Measurements from ENCODE around the gene MAMDC4.

The MAMDC4 gene

DNA sequence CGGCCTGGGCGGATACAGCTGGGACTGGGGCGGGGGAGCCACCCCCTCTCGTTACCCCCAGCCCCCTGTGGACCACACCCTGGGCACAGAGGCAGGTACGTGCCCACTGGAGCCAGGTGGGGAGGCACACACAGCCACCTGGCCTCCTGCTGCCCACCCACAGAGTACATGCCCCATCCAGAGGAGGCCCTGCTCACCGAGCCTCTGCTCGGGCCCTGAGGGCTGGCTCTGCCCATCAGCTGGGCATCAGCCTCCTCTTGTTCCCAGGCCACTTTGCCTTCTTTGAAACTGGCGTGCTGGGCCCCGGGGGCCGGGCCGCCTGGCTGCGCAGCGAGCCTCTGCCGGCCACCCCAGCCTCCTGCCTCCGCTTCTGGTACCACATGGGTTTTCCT is 6.3 kb downstream of the MAMDC4 start:
- no peak for DNase-seq (ENCODE audit: low read depth, low spot score)
- Histone ChIP-seq H3K4me3 (ENCODE audit: low read length) (no peak overlapping the region), H3K27me3 (ENCODE audit: control insufficient read depth, insufficient read depth, low read length) (no peaks in the 10 kb centered on the region), H3K36me3 (ENCODE audit: control insufficient read depth, insufficient read depth, low read length) (peaks cover 26% of the 10 kb centered on the region), H3K27ac (ENCODE audit: low read length) (no peak overlapping the region), H3K4me1 (ENCODE audit: control insufficient read depth, insufficient read depth, low read length) (no peaks in the 10 kb centered on the region), H3K9me3 (ENCODE audit: control insufficient read depth, insufficient read depth, low read length) (no peaks in the 10 kb centered on the region)
- WGBS (ENCODE audit: insufficient coverage, insufficient read length): no CpG with 5 or more reads among the region's 15 CpGs

DNA sequence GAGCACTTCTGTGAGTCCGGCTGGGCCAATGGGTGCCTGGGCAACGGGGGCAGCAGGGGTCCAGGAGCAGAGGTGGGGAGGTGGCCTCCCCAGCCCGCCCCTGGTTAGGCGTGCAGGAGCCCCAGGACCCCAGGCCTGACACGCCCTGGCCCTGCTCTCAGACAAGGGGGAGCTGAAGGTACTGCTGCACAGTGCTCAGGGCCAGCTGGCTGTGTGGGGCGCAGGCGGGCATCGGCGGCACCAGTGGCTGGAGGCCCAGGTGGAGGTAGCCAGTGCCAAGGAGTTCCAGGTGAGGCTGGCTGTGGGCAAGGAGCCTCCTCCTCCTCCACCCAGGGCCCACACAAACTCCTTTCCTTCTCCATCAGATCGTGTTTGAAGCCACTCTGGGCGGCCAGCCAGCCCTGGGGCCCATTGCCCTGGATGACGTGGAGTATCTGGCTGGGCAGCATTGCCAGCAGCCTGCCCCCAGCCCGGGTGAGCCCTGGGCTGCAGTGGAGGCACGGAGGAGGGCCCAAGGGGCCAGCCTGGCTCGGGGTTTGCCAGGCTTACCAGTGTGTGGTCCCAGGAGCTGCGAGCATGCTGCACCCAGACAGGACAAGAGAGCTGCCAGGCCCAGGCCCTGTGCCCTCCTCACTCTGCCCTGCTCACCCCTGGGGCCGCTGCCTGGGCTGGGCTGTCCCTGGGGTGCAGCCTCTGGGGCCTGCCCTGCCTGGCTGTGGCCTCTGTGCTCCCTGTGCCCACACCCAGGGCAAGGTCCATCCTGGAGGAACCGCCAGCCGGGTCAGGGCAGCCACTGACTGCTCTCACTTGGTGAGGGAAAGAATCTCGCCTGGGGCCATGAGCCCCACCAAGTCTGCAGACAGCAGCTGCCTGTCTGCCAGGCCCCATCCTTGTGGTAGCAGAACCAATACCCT is 7.0 kb downstream of the MAMDC4 start:
- DNase-seq (ENCODE audit: low read depth, low spot score): no peak
- no peak overlapping the region for H3K27ac ChIP-seq (ENCODE audit: low read length)
- H3K36me3 ChIP-seq (ENCODE audit: control insufficient read depth, insufficient read depth, low read length): peaks cover 31% of the 10 kb centered on the region
- no CpG with 5 or more reads among the region's 20 CpGs for whole genome bisulfite sequencing (ENCODE audit: insufficient coverage, insufficient read length)
- no peaks in the 10 kb centered on the region for H3K27me3 ChIP-seq (ENCODE audit: control insufficient read depth, insufficient read depth, low read length)
- H3K4me3 ChIP-seq (ENCODE audit: low read length): no peak overlapping the region
- no peaks in the 10 kb centered on the region for H3K4me1 ChIP-seq (ENCODE audit: control insufficient read depth, insufficient read depth, low read length)
- no peaks in the 10 kb centered on the region for H3K9me3 ChIP-seq (ENCODE audit: control insufficient read depth, insufficient read depth, low read length)

DNA sequence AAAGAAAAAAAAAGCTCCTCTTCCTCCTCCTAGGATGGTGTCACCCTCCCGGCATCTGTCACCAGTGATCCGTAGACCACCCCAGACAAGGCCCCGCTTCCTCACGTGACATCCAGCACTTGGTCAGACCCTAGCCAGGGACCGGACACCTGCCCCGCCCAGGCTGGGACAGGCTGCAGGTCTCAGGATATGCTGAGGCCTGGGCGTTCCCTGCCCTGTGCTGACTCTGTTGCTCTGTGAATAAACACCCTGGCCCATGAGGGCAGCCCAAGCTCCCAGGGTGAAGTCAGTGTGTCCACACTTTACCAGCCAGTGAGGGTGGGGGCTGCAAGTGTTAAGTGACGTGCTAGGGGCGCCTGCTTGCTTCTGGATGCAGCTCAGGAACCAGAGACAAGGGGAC is 8.4 kb downstream of the MAMDC4 start:
- Histone ChIP-seq H3K27ac (ENCODE audit: low read length) (no peak overlapping the region), H3K36me3 (ENCODE audit: control insufficient read depth, insufficient read depth, low read length) (peaks cover 31% of the 10 kb centered on the region)
- no CpG with 5 or more reads among the region's 9 CpGs for WGBS (ENCODE audit: insufficient coverage, insufficient read length)

DNA sequence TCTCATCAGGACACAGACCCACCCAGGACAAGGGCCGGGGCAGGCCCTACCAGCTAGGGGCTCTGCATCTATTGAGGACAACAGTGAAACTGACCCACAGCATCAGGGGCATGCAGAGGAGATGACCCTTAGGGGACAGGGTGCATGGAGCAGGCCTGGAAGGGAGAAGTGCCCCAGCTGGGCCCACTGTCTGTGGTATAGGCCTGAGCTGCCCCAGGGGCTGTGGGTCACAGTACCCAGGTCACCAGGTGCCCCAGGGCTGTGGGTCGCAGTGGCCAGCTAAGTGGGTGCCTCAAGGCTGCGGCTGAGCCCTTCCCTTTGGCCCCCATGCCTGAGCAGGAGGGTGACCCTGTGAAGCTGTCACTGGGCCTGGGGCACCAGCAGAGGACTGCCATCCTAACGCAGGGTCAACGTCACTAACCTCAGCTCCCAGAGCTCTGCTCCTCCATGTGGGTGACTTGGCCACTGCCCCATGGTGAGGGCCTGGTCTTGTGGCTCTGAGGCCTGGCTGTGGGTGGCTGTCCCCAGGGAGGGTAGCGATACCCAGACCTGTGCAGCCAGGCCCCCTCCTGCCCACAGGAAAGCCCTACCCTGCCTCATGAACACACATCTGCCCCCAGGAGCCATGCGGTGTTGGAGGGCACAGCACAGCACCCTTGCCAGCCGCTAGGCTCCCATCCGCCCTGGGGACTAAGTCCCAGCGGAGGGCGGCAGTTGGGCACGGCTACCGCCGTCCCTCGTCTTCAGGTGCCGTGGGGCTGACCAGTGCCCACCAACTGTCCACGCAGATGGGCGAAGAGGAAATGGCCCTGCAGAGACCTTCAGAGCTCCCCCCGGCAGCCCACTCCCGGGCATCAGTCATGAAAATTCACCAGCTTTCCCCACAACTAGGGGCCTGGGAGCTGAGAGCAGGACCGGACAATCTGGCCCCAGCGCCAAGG is 9.1 kb downstream of the MAMDC4 start:
- Histone ChIP-seq H3K27ac (ENCODE audit: low read length) (no peak overlapping the region), H3K27me3 (ENCODE audit: control insufficient read depth, insufficient read depth, low read length) (no peaks in the 10 kb centered on the region), H3K4me1 (ENCODE audit: control insufficient read depth, insufficient read depth, low read length) (peaks cover 2% of the 10 kb centered on the region; the same call in 1 of the 2 replicates), H3K4me3 (ENCODE audit: low read length) (no peak overlapping the region), H3K36me3 (ENCODE audit: control insufficient read depth, insufficient read depth, low read length) (peaks cover 31% of the 10 kb centered on the region), H3K9me3 (ENCODE audit: control insufficient read depth, insufficient read depth, low read length) (no peaks in the 10 kb centered on the region)
- no peak for DNase-seq (ENCODE audit: low read depth, low spot score)
- no CpG with 5 or more reads among the region's 22 CpGs for WGBS (ENCODE audit: insufficient coverage, insufficient read length)

More for the DNA sequence above, 8.4 kb downstream of the MAMDC4 start:
- Histone ChIP-seq H3K27me3 (ENCODE audit: control insufficient read depth, insufficient read depth, low read length) (no peaks in the 10 kb centered on the region), H3K4me3 (ENCODE audit: low read length) (no peak overlapping the region), H3K9me3 (ENCODE audit: control insufficient read depth, insufficient read depth, low read length) (no peaks in the 10 kb centered on the region), H3K4me1 (ENCODE audit: control insufficient read depth, insufficient read depth, low read length) (peaks cover 2% of the 10 kb centered on the region; the same call in 1 of the 2 replicates)
- no peak for DNase-seq (ENCODE audit: low read depth, low spot score)

DNA sequence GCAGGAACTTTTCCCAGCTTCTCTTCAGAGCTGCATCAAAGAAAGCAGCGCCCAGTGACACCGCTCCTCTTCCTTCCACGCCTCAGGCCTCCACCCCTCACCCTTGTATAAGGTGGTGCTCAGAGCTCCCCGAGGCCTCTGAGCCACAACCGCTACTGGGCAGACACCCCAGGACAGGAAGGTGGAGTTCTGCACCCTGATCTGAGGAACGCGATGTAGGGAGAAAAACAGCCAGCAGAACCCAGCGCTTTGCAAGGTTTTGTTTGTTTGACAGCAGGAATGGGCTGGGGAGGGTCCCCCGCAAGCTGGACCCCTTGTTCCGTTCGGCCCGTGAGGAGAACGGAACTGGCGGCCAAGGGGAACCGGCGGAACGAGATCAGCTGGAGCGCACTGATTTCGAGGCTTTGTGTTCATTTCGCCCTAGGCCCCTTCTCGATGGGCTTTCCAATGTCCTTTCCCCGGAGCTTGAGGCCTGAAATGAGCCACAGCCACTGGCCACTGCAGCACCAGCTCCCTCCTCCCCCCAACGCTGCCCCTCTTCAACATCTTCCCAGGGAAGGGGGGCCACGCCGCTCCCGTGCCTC is 9.8 kb downstream of the MAMDC4 start:
- no peak overlapping the region for H3K27ac ChIP-seq (ENCODE audit: low read length)
- H3K27me3 ChIP-seq (ENCODE audit: control insufficient read depth, insufficient read depth, low read length): no peaks in the 10 kb centered on the region
- peaks cover 2% of the 10 kb centered on the region; the same call in 1 of the 2 replicates for H3K4me1 ChIP-seq (ENCODE audit: control insufficient read depth, insufficient read depth, low read length)
- peaks cover 31% of the 10 kb centered on the region for H3K36me3 ChIP-seq (ENCODE audit: control insufficient read depth, insufficient read depth, low read length)
- H3K9me3 ChIP-seq (ENCODE audit: control insufficient read depth, insufficient read depth, low read length): no peaks in the 10 kb centered on the region
- H3K4me3 ChIP-seq (ENCODE audit: low read length): no peak overlapping the region
- no CpG with 5 or more reads among the region's 26 CpGs for WGBS (ENCODE audit: insufficient coverage, insufficient read length)
- DNase-seq (ENCODE audit: low read depth, low spot score): no peak

DNA sequence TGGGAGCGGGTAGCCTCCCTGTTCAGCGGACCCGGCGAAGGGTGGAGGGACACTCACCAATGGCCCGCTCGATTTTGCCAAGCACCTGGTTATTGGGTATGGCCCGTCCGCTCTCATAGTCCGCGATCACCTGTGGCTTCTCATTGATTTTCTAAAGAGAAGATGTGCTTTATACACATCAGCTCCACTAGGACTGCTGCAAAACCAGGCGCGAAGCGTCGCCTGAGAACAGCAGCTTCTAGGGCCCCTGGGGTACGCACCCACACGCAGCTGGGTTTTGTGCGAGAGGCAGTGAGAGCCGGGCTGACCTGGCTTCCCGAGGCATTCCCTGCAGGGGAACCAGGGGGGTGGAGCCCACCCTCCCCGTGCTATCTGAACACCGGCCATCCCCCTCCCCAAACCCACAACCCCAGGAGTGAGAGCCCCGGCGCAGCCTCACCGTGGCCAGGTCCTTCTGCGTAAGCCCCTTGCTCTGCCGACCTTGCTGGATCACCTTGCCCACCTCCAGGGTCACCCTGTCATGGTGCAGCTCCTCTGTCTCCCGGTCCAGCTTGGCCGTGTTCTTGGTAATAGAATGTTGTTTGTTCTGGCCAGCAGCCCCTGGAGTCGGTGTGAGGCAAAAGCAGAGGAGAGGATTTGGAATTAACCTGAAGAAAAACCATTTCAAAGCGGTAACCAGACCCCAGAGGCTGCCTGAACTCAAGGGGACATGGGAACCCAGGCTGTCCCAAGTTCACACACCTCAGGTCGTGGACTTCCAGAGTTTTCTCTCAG is 10.9 kb downstream of the MAMDC4 start:
- Histone ChIP-seq H3K9me3 (ENCODE audit: control insufficient read depth, insufficient read depth, low read length) (no peaks in the 10 kb centered on the region), H3K36me3 (ENCODE audit: control insufficient read depth, insufficient read depth, low read length) (peaks cover 31% of the 10 kb centered on the region), H3K27ac (ENCODE audit: low read length) (no peak overlapping the region), H3K4me3 (ENCODE audit: low read length) (no peak overlapping the region), H3K4me1 (ENCODE audit: control insufficient read depth, insufficient read depth, low read length) (peaks cover 2% of the 10 kb centered on the region; the same call in 1 of the 2 replicates), H3K27me3 (ENCODE audit: control insufficient read depth, insufficient read depth, low read length) (no peaks in the 10 kb centered on the region)
- WGBS (ENCODE audit: insufficient coverage, insufficient read length): no CpG with 5 or more reads among the region's 31 CpGs
- DNase-seq (ENCODE audit: low read depth, low spot score): no peak

DNA sequence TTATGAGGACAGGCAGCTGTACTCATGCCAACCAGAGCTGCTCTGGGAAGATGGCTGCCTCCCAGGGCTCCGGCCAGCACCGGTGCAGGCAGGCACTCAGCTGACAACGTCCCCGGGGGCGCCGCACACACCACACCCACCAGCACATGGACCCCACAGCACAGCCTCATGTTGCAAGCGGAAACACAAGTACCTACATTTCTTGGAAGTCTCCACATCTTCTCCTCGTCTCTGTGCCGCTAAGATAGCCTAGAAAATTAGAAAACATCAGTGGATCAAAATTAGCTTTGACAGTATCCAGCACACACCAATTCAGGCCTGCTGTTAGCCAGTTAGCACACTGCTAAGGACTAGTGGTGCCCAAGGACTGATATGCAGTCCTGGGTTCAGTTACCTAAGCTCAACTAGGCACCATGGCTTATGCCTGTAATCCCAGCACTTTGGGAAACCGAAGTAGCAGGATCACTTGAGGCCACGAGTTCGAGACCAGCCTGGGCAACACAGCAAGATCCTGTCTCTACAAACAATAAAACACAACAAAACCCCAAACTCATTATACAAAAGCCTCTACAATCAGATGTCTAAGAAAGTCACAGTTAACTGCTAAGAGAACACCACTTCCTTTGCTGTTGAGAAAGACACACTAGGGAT is 11.6 kb downstream of the MAMDC4 start:
- no peaks in the 10 kb centered on the region for H3K27me3 ChIP-seq (ENCODE audit: control insufficient read depth, insufficient read depth, low read length)
- no peak overlapping the region for H3K4me3 ChIP-seq (ENCODE audit: low read length)
- H3K4me1 ChIP-seq (ENCODE audit: control insufficient read depth, insufficient read depth, low read length): peaks cover 2% of the 10 kb centered on the region; the same call in 1 of the 2 replicates
- peaks cover 31% of the 10 kb centered on the region for H3K36me3 ChIP-seq (ENCODE audit: control insufficient read depth, insufficient read depth, low read length)
- no peaks in the 10 kb centered on the region for H3K9me3 ChIP-seq (ENCODE audit: control insufficient read depth, insufficient read depth, low read length)
- no peak for DNase-seq (ENCODE audit: low read depth, low spot score)
- WGBS (ENCODE audit: insufficient coverage, insufficient read length): no CpG with 5 or more reads among the region's 12 CpGs
- H3K27ac ChIP-seq (ENCODE audit: low read length): no peak overlapping the region

DNA sequence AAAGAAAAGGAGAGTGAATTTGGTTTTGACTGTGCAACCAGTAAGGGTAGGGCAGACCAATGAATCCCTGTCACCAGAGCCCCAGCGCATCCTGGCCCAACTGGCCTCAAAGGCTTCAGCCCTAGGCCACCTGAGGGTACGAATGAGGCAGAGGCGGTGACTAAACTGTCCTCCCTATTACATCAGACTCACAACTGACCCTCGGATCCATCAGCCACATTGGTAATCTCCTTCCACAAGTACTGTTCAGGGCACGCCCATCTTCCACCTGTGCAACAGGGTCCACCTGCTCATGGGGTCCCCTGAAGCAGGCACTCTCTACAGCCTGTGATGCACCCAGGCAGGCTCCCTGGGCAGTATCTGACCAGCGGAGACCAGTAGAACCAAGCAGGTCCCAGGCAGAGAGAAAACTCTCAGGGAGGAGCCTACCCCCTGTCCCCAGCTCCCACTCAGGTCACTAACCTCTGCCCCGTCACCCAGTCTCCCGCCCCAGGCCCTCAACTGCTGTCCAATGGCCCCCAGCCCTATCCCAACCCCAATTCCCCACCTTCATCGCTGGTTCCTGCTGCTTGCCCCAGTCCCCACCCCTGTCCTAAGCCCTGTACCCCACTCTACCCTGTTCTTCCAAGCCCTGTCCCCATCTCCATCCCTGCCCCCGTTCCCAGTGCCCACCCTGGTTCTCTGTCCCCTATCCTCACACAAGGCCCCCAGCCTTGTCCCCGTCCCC is 13.1 kb downstream of the MAMDC4 start:
- Histone ChIP-seq H3K4me3 (ENCODE audit: low read length) (peak overlapping the region; percentile 74; the same call in 1 of the 2 replicates), H3K27ac (ENCODE audit: low read length) (no peak overlapping the region), H3K27me3 (ENCODE audit: control insufficient read depth, insufficient read depth, low read length) (no peaks in the 10 kb centered on the region), H3K36me3 (ENCODE audit: control insufficient read depth, insufficient read depth, low read length) (peaks cover 31% of the 10 kb centered on the region), H3K4me1 (ENCODE audit: control insufficient read depth, insufficient read depth, low read length) (peaks cover 2% of the 10 kb centered on the region), H3K9me3 (ENCODE audit: control insufficient read depth, insufficient read depth, low read length) (no peaks in the 10 kb centered on the region)
- WGBS (ENCODE audit: insufficient coverage, insufficient read length): no CpG with 5 or more reads among the region's 11 CpGs
- no peak for DNase-seq (ENCODE audit: low read depth, low spot score)

DNA sequence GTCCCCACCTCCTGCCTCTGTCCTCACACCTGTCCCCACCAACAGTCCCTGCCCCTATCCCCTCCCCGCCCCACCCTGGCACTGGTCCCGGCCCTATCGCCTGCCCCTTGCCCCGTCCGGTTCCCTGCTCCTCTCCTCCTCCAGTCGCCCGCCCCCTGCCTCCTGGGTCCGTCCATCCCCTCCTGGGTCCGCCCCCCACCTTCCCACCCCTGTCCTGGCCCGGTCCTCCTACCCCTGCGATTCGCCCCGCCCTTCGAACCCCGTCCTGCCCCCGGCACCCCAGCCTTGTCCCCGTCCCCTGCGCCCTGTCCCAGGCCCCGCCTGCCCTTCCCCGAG is 13.6 kb downstream of the MAMDC4 start:
- no peaks in the 10 kb centered on the region for H3K27me3 ChIP-seq (ENCODE audit: control insufficient read depth, insufficient read depth, low read length)
- WGBS (ENCODE audit: insufficient coverage, insufficient read length): no CpG with 5 or more reads among the region's 20 CpGs
- H3K4me3 ChIP-seq (ENCODE audit: low read length): peak overlapping the region; percentile 74
- H3K4me1 ChIP-seq (ENCODE audit: control insufficient read depth, insufficient read depth, low read length): peaks cover 2% of the 10 kb centered on the region
- peaks cover 31% of the 10 kb centered on the region for H3K36me3 ChIP-seq (ENCODE audit: control insufficient read depth, insufficient read depth, low read length)
- H3K9me3 ChIP-seq (ENCODE audit: control insufficient read depth, insufficient read depth, low read length): peaks cover 3% of the 10 kb centered on the region; the same call in 1 of the 2 replicates
- DNase-seq (ENCODE audit: low read depth, low spot score): no peak
- H3K27ac ChIP-seq (ENCODE audit: low read length): no peak overlapping the region
